Epidermal melanocyte (primary cell): ENCODE data around the gene CCDC33.

ENCODE experiments used
- DNase-seq: peaks from one replicate; pipeline ENCODE4 v3.0.0; 2011; ENCODE audit warnings: low spot score; ENCODE audit not compliant: insufficient read length

CCDC33 gene

GRCh38 chr15:74229686-74230085 lies 6.4 kb upstream of the CCDC33 start:
- DNase-seq, result no peak

- DNase-seq, result no peak
Observed at GRCh38 chr15:74231475-74231874, 4.7 kb upstream of the CCDC33 start.

GRCh38 chr15:74233373-74233772 lies 2.8 kb upstream of the CCDC33 start:
- DNase-seq, result no peak

GRCh38 chr15:74233851-74234597 lies 2.1 kb upstream of the CCDC33 start:
- no peak for DNase-seq

GRCh38 chr15:74234598-74234875 lies 1.6 kb upstream of the CCDC33 start:
- DNase-seq, result no peak

- DNase-seq, result no peak
Observed at GRCh38 chr15:74239051-74239705, 3.1 kb downstream of the CCDC33 start.

GRCh38 chr15:74240002-74240568 lies 4.0 kb downstream of the CCDC33 start:
- peak; percentile 71 for DNase-seq

GRCh38 chr15:74240897-74241614 lies 4.9 kb downstream of the CCDC33 start:
- DNase-seq, result no peak

GRCh38 chr15:74242441-74243185 lies 6.5 kb downstream of the CCDC33 start:
- no peak for DNase-seq

GRCh38 chr15:74243431-74243830 lies 7.3 kb downstream of the CCDC33 start:
- DNase-seq, result no peak

- no peak for DNase-seq
Observed at GRCh38 chr15:74244822-74245341, 8.8 kb downstream of the CCDC33 start.

- no peak for DNase-seq
Observed at GRCh38 chr15:74245342-74245931, 9.3 kb downstream of the CCDC33 start.

GRCh38 chr15:74250266-74250665 lies 14.1 kb downstream of the CCDC33 start:
- DNase-seq, result no peak

- no peak for DNase-seq
Observed at GRCh38 chr15:74251131-74251811, 15.1 kb downstream of the CCDC33 start.

- DNase-seq, result no peak
Observed at GRCh38 chr15:74252291-74252690, 16.2 kb downstream of the CCDC33 start.

- no peak for DNase-seq
Observed at GRCh38 chr15:74252721-74253120, 16.6 kb downstream of the CCDC33 start.

GRCh38 chr15:74253211-74253921 lies 17.2 kb downstream of the CCDC33 start:
- DNase-seq, result no peak

- no peak for DNase-seq
Observed at GRCh38 chr15:74257105-74257504, 21.0 kb downstream of the CCDC33 start.

GRCh38 chr15:74257623-74258022 lies 21.5 kb downstream of the CCDC33 start:
- no peak for DNase-seq
